HG03108 (cell line): Measurements from ENCODE around the gene GOLIM4.
"Not testable (repeated sequence)": the region's sequence is repeated elsewhere in the genome, so short reads cannot be mapped to it uniquely, and the experiment has no call there.

Source experiments
- ATAC-seq: cut with Tn5 transposase; IDR thresholded peaks from one replicate; pipeline ENCODE4 v1.9.1; 2021; ENCODE audit warnings: moderate library complexity; ENCODE audit not compliant: unreplicated experiment

GOLIM4 gene, protein sequence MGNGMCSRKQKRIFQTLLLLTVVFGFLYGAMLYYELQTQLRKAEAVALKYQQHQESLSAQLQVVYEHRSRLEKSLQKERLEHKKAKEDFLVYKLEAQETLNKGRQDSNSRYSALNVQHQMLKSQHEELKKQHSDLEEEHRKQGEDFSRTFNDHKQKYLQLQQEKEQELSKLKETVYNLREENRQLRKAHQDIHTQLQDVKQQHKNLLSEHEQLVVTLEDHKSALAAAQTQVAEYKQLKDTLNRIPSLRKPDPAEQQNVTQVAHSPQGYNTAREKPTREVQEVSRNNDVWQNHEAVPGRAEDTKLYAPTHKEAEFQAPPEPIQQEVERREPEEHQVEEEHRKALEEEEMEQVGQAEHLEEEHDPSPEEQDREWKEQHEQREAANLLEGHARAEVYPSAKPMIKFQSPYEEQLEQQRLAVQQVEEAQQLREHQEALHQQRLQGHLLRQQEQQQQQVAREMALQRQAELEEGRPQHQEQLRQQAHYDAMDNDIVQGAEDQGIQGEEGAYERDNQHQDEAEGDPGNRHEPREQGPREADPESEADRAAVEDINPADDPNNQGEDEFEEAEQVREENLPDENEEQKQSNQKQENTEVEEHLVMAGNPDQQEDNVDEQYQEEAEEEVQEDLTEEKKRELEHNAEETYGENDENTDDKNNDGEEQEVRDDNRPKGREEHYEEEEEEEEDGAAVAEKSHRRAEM

GRCh38 chr3:168095611-168096209 is at the start of gene GOLIM4:
Gene GOLIM4, minus strand, starts transcription at chr3:168095924. Its CDS starts 639 bp downstream, at chr3:168095285.
- ATAC-seq: peak; percentile 85

DNA sequence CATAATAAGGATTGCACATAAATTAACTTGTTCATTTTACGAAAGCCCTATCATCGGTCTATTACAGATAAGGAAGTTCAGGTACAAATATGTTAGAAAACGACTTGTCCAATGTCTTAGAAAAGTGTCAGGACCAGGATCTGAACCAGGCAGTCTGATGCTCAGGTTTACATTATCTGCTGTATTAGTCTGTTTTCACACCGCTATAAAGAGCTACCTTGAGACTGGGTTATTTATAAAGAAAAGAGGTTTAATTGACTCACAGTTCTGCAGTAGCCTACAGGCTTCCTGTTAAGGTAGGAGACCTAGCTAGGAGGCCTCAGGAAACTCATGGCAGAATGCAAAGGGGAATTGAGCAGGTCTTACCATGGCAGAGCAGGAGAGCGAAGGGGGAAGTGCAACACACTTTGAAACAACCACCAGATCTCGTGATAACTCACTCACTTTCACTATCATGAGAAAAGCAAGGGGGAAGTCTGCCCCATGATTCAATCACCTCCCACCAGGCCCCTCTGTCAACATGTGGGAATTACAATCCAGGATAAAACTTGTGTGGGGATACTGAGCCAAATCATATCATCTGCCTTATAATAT is 45.8 kb upstream of the GOLIM4 start:
- ATAC-seq: no peak

DNA sequence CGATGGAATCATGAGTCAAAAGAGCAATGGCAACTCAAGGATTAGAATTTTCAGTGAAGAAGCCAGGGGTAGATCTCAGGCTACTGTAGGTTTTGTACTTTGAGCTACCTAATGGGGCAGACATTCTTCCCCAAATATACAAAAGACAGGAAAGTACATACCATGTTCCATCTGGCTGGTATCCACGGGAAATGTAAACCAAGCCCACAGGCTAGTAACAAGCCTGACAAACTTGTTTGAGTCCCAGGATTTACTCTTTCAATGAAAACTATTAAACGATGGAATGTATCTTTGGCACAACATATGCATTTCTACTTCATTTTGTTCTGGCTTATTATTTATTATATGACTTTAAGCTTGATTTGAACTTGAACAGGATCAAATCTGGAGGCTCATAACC is 44.2 kb upstream of the GOLIM4 start:
- no peak for ATAC-seq

DNA sequence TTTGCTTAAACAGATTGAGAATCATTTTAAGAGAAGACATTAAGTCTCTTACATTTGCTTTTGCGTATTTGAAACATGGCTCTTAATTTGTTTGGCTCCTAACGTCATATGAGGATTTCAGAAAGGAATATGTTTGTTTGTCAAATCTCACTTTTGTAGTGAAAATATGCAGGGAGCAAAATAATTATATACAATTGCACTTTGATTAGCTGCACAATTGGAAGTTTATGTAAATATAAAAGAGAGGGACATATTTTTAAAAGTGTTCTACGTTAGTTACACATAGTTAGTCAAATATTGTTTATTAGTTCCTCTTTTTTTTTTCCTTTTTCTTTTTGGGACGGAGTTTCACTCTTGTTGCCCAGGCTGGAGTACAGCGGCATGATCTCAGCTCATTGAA is 42.7 kb upstream of the GOLIM4 start:
- ATAC-seq: no peak

- ATAC-seq: no peak
These were observed 39.2 kb upstream of the GOLIM4 start for GRCh38 chr3:168134931-168135330.

- not testable (repeated sequence) for ATAC-seq
These were observed 34.5 kb upstream of the GOLIM4 start for GRCh38 chr3:168130250-168130649.

DNA sequence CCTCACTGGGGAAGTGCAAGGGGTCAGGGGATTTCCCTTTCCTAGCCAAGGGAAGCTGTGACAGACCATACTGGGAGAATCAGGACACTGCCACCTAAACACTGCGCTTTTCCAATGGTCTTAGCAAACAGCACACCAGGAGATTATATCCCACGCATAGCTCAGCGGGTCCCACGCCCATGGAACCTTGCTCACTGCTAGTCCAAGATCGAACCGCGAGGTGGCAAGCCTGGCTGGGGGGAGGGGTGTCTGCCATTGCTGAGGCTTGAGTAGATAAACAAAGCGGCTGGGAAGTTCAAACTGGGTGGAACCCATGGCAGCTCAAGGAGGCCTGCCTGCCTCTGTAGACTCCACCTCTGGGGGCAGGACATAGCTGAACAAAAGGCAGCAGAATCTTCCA is 32.7 kb upstream of the GOLIM4 start:
- not testable (repeated sequence) for ATAC-seq

- ATAC-seq: no peak
These were observed 31.7 kb upstream of the GOLIM4 start for GRCh38 chr3:168127466-168127865.

DNA sequence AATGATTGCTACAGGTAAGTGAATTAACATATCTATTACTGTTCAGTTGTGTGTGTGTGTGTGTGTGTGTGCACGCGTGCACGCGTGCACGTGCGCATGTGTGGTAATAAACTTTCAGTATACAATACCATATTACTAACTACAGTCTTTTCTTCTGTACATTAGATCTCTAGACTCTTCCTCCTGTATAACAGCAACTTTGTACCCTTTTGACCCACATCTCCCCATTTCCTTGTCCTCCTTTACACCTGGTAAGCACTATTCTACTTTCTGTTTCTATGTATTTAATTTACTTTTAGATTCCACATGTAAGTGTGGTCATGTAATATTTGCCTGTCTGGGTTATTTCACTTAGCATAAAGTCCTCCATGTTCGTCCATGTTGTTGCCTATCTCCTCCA is 29.1 kb upstream of the GOLIM4 start:
- ATAC-seq: no peak

DNA sequence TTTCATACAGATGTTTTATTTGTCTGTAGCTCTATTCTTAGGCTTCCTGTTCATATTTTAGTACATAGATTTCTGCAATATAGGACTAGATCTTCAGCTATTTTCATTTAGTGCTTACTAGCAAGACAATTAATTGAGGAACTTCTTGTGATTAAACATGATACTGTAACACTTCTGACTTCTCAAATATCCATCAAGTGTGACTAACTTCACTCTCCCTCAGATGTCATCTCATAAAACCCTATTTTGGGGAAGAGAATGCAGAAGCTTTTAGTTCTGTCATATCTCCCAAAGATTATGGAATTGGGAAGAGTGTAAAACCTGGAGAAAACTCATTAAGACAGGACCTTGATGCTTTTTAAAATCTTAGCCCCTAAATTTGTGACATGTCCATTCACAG is 28.6 kb upstream of the GOLIM4 start:
- ATAC-seq: no peak

- ATAC-seq: no peak
These were observed 27.8 kb upstream of the GOLIM4 start for GRCh38 chr3:168123201-168124176.

DNA sequence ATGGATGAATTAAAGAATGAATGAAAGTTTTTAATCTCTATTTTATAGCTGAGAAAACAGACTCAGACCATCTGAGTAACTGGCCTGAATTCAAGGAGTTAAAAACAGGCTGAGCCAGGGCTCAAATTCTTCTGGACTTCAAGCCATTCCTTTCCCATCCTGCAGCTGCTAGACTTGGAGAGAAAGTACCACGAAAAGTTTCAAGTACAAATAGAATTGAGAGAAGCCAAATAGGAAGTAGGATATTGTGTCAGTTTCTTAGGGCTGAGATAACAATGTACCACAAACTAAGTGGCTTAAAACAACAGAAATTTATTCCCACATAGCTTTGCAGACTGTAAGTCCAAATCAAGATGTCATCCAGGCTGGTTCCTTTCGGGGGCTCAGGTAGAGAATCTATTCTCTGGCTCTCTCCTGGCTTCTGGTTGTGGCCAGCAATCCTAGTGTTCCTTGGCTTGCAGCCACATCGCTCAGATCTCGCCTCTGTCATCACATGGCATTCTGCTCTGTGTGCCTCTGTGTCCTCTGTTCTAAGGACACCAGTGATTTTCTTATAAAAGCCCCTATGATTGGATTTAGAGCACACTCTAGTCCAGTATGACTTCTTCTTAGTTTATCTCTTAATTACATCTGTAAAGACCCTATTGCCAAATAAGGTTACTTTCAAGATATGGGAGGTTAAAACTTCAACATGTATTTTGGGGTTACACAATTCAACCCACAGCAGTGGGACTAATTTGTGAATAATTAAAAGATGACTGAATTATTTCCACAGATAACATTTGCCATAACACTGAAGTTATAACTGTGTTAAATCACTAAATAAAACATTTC is 25.7 kb upstream of the GOLIM4 start:
- ATAC-seq: no peak

- no peak for ATAC-seq
These were observed 22.2 kb upstream of the GOLIM4 start for GRCh38 chr3:168117853-168118313.

GRCh38 chr3:168117059-168117458 is 21.3 kb upstream of the GOLIM4 start:
- ATAC-seq: no peak

- no peak for ATAC-seq
These were observed 20.6 kb upstream of the GOLIM4 start for GRCh38 chr3:168116279-168116678.

- ATAC-seq: no peak
These were observed 18.1 kb upstream of the GOLIM4 start for GRCh38 chr3:168113848-168114247.

DNA sequence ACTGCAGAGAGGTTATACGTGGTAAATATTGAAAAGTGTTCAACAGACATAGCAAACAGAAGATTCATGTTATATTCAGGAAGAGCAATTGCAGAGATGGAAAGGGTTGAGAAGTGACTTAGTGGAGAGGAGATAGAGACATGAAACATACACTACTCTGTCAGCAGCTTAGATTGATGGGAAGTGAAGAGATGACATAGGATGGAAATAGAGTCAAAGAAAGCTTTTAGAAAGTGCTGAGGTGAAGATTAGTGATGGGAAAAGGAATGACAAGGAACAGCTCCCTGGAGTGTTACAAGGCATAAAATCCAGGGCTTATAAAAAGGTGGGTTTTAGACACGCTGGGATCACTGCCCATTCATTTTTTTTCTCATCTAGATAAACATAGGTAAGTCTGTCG is 17.2 kb upstream of the GOLIM4 start:
- ATAC-seq: no peak

DNA sequence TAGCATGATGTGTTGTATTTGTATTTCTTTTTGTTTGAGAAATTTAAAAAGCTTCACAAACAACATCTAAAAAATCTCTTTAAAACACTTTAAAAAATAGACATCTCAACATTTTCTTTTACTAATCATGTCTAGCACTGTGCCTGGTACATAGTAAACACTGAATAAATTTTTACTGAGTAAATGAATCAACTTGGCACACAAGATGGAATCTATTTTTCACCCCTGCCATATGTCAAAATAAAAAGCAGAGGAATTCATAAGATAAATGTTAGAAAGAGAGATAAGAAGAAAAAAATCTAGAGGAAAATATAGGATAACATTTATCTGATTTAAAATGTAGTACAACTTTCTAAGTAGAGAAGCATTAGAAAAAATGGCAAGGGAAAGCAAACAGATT is 8.6 kb upstream of the GOLIM4 start:
- ATAC-seq: no peak

GRCh38 chr3:168102735-168103410 is 7.1 kb upstream of the GOLIM4 start:
- no peak for ATAC-seq
